Activated naive CD4-positive, alpha-beta T cell (primary cell): ENCODE data around the gene SMTN.
A peak's percentile ranks its signal among the peaks of the same experiment; 100 is the strongest.
"Not testable (repeated sequence)": the region's sequence is repeated elsewhere in the genome, so short reads cannot be mapped to it uniquely, and the experiment has no call there.

Experiments
- DNase-seq, 4 experiments: peaks; one replicate each; lab custom pipeline; 2025; lab: John Stamatoyannopoulos, UW

SMTN gene

GRCh38 chr22:31104869-31105268, 23.8 kb downstream of the SMTN start:
- DNase-seq: no peak

- DNase-seq: no peak
Observed at GRCh38 chr22:31105282-31105929, 24.3 kb downstream of the SMTN start.

GRCh38 chr22:31106001-31106571, 25.0 kb downstream of the SMTN start:
- no peak for DNase-seq

- DNase-seq: no peak
Observed at GRCh38 chr22:31106731-31107177, 25.6 kb downstream of the SMTN start.

DNA sequence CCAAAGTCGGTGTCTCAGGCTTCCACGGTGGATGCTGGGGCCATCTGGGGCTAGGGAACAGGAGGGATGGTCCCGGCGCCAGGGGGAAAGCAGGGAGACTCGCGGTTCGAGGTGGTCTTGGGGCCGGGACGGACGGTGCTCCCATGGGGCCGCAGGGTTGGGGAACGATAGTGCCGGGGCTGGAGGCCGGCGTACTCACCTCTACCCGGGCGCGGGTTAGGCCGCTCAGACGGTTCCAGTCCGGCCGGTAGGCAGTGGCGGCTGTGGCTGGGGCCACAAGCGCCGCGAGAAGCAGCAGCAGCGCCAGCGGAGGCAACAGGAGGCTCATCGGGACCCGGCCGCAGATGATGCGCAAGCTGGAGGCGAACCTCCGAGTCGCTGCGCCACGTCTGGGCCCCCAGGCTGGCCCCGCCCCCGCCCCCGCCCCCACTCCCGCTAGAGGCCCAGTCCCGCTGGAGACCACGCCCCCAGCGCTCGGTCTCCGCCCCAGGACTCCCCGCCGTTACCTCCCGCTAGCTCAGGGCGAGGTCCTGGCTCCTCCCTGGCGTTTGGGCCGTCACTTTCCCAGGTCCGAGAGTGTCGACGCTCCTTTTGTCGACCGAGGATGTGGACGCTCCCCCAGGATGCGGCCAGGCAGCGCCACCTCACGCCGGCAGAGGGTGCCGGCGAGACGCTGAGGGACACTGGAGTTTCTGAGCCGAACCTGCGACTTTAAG, 26.2 kb downstream of the SMTN start, which contains the start of gene SELENOM:
SELENOM (minus strand) TSS at position 391 of the 716 bp plus-strand sequence; CDS start at position 328, 63 bp downstream.
- peak; percentile 48 to 88 (median 64) for DNase-seq

DNA sequence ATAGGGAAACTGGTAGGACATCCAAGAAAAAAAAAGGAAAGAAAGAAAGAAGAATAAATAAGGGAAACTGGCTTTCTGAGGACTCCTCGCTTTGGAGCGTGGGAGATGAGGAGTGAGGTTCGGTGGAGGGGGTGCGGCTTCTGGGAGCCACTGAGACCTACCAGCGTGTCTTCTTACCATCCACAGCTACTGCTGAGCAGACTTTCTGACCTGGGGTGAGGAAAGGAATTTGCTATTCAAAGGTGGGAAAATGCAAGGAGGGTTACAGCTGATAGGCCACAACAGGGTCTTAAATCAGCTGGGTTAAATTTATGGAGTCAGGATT, 26.7 kb downstream of the SMTN start:
- no peak for DNase-seq

DNA sequence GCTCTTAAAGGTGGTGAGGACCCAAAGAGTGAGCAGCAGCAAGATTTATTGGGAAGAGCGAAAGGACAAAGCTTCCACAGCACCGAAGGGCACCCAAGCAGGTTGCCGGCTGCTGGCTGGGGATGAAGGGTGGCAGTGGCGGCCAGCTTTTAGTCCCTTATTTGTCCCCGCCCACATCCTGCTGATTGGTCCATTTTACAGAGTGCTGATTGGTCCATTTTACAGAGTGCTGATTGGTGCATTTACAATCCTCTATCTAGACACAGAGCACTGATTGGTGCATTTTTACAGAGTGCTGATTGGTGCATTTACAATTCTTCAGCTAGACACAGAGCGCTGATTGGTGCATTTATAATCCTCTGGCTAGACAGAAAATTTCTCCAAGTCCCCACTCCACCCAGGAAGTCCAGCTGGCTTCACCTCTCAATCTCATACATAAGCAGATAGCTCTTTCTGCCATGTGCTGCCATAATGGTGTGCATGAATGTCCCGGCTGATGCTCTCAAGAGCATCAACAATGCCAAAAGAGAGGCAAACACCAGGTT, 31.5 kb downstream of the SMTN start:
- not testable (repeated sequence) for DNase-seq

DNA sequence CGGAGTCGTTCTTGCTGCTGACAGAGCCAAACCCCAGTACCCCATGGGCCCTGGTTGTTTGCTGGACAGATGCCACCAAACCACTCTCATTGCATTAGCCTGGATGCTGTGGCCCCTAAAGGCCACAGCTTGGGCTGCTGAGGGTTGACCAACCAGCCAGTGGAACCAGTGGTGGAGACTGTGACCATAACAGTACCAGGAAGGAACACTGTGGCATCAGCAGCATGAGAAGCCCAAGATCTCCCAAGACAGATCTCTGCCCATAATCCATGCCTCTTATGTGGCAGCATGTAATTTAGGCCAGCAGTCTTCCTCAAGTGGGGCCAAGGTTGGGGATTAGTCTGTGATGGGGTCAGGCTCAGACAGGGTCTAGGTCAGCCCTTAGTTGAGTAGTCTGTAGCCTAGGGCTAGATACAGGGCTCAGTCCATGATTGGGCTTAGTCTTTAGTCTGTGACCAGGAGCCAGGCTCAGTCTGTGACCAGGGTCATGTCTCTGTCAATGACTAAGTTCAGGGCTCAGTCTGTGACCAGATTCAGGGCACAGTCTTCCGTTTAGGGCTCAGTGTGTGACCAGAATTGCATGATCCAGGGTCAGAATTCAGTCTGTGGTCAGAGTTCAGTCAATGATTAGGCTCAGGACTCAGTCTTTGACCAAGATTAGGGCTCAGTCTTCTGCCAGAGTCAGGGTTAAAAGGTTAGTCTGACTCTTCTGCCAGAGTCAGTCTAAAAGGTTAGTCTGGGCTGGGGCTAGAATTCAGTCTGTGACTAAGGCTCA, 37.1 kb downstream of the SMTN start:
- DNase-seq: no peak

GRCh38 chr22:31119026-31119717, 38.1 kb downstream of the SMTN start:
- DNase-seq: no peak

DNA sequence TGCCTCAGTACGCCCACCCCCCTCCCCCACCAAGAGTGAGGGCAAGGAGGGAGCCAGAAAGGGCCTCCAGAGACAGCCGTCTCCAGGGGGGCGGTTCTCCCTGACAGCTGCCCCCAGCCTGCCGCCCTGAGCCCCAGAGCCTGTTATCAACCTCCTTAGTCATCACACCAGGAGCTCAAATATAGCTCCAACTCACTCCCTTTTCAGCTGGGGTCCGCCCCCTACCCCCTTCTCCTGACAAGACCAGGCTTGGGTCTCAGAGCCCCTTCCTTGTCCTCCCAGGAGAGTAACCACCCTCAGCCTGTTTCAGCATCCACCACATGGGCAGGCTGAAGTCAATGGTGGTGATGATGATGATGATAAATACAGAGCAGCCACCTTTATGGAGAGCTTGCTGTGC, 39.1 kb downstream of the SMTN start:
- no peak for DNase-seq

DNA sequence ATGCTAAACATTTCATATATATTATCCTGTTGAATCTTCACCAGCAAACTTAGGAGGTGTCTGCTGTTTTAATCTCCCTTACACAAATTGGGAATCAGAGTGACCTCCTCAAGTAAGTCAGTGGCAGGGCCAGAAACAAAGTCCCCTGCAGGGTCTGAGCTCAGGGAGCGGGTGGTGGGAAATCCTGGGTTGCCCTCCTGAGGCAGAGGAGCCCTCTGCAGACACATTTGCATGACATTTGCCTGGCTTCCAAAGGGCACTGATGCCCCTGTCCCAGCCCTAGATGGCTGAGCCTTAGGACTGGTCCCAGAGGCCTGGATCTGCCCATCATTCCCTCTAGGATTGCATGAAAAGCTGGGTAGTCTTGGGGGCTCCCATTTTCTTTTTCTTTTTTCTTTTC, 39.5 kb downstream of the SMTN start:
- no peak for DNase-seq

- no peak for DNase-seq
Observed at GRCh38 chr22:31121403-31121802, 40.3 kb downstream of the SMTN start.

DNA sequence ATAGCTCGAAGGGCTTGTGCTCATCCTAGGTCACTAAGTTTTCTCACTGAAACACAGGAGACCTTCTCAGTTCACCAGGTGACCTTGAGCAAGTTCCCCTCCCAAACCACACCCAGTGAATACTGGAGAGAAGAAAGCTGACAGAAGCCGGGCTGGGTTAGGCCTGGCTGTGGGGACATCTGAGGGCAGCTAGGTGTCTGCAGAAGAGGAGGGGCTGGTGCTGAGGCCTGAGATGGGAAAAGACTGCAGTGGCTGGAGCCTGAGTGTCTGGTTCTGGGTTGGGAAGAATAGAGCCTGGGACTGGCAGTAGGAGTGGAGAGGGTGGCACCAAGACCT, 41.0 kb downstream of the SMTN start:
- DNase-seq: no peak

GRCh38 chr22:31122532-31123291, 41.6 kb downstream of the SMTN start, which contains the start of gene INPP5J:
Gene INPP5J, plus strand, starts transcription at chr22:31122966. Its CDS starts 49 bp downstream, at chr22:31123015.
- no peak for DNase-seq

GRCh38 chr22:31123292-31123602, 42.1 kb downstream of the SMTN start:
- DNase-seq: no peak

- DNase-seq: no peak
Observed at GRCh38 chr22:31124290-31124689, 43.2 kb downstream of the SMTN start.

GRCh38 chr22:31124811-31125465, 43.8 kb downstream of the SMTN start:
- DNase-seq: no peak

DNA sequence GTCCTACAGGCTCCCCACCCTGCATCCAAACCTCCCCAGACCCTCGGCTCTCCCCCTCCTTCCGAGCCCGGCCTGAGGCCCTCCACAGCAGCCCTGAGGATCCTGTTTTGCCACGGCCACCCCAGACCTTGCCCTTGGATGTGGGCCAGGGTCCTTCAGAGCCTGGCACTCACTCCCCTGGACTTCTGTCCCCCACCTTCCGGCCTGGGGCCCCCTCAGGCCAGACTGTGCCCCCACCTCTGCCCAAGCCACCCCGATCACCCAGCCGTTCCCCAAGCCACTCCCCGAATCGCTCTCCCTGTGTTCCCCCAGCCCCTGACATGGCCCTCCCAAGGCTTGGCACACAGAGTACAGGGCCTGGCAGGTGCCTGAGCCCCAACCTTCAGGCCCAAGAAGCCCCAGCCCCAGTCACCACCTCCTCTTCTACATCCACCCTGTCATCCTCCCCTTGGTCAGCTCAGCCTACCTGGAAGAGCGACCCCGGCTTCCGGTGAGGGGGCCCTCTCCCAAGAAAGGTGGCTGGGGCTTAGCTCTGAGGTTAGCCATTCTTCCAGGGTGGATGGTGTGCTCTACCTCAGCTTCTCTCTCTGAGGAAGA, 44.5 kb downstream of the SMTN start:
- no peak for DNase-seq

- no peak for DNase-seq
Observed at GRCh38 chr22:31126128-31126868, 45.2 kb downstream of the SMTN start.

- DNase-seq: no peak
Observed at GRCh38 chr22:31126869-31127175, 45.7 kb downstream of the SMTN start.
